Astrocyte (in vitro differentiated cells and primary cell): ENCODE data around the gene CRYGA. TPM values are rescaled to one million over a fixed set of nuclear protein-coding genes. Genes with fewer than 3 reads are reported as not detected.
"Not testable (repeated sequence)": the region's sequence is repeated elsewhere in the genome, so short reads cannot be mapped to it uniquely, and the experiment has no call there.

Source experiments
- DNase-seq: peaks from one replicate; pipeline ENCODE4 v3.0.0-alpha.2; 2010; ENCODE audit warnings: low read depth
- FAIRE-seq: peaks from 2 replicates; lab custom pipeline; 2011; peaks lifted over from hg19 to GRCh38; lab: Jason Lieb, UNC
- H2AFZ ChIP-seq: 2 replicates; pipeline ENCODE4 v1.6.0; 2012; ENCODE audit warnings: low read depth, low read length, inconsistent platforms
- H3K27ac ChIP-seq: 2 replicates; pipeline ENCODE4 v1.5.1; 2011; ENCODE audit warnings: low read depth, low read length, inconsistent platforms
- H3K27me3 ChIP-seq: 2 replicates; pipeline ENCODE4 v1.6.0; 2011; ENCODE audit warnings: low read length, inconsistent platforms; ENCODE audit not compliant: insufficient read depth
- H3K36me3 ChIP-seq: 2 replicates; pipeline ENCODE4 v1.5.1; 2011; ENCODE audit warnings: low read length, inconsistent platforms; ENCODE audit not compliant: insufficient read depth
- H3K4me1 ChIP-seq: 2 replicates; pipeline ENCODE4 v1.5.1; 2011; ENCODE audit warnings: low read length, inconsistent platforms; ENCODE audit not compliant: insufficient read depth
- H3K4me2 ChIP-seq: 2 replicates; pipeline ENCODE4 v1.6.0; 2012; ENCODE audit warnings: low read length, inconsistent platforms
- H3K4me3 ChIP-seq: 2 replicates; pipeline ENCODE4 v1.5.1; 2011; ENCODE audit warnings: low read depth, mild to moderate bottlenecking, low read length, inconsistent platforms; ENCODE audit not compliant: insufficient read depth
- H3K79me2 ChIP-seq: 2 replicates; pipeline ENCODE4 v1.6.0; 2012; ENCODE audit warnings: mild to moderate bottlenecking, low read length, inconsistent platforms; ENCODE audit not compliant: insufficient read depth
- H3K9ac ChIP-seq: 2 replicates; pipeline ENCODE4 v1.6.0; 2012; ENCODE audit warnings: mild to moderate bottlenecking, low read length, inconsistent platforms
- H3K9me3 ChIP-seq: 2 replicates; pipeline ENCODE4 v1.5.1; 2012; ENCODE audit warnings: low read depth, mild to moderate bottlenecking, low read length, inconsistent platforms; ENCODE audit not compliant: insufficient read depth
- H4K20me1 ChIP-seq: 2 replicates; pipeline ENCODE4 v1.6.0; 2012; ENCODE audit warnings: low read length, inconsistent platforms; ENCODE audit not compliant: insufficient read depth
- H3K27ac Mint-ChIP-seq: one replicate; pipeline ENCODE4 v1.8.0; 2021; ENCODE audit warnings: mild to moderate bottlenecking, mixed read lengths; ENCODE audit not compliant: unreplicated experiment
- H3K27me3 Mint-ChIP-seq: one replicate; pipeline ENCODE4 v1.8.0; 2021; ENCODE audit warnings: low read depth, mixed read lengths; ENCODE audit not compliant: unreplicated experiment
- H3K36me3 Mint-ChIP-seq: one replicate; pipeline ENCODE4 v1.8.0; 2021; ENCODE audit warnings: low read depth, mixed read lengths; ENCODE audit not compliant: unreplicated experiment
- H3K4me1 Mint-ChIP-seq: one replicate; pipeline ENCODE4 v1.8.0; 2021; ENCODE audit warnings: low read depth, mixed read lengths; ENCODE audit not compliant: unreplicated experiment
- H3K4me3 Mint-ChIP-seq: one replicate; pipeline ENCODE4 v1.8.0; 2021; ENCODE audit warnings: mild to moderate bottlenecking, moderate library complexity, mixed read lengths; ENCODE audit not compliant: unreplicated experiment
- H3K9me3 Mint-ChIP-seq: one replicate; pipeline ENCODE4 v1.8.0; 2021; ENCODE audit warnings: mild to moderate bottlenecking, mixed read lengths; ENCODE audit not compliant: unreplicated experiment
- EZH2 ChIP-seq: IDR thresholded peaks from 2 replicates; pipeline ENCODE4 v1.6.1; 2012; ENCODE audit warnings: mild to moderate bottlenecking, low read length, inconsistent platforms; ENCODE audit not compliant: insufficient read depth
- total RNA-seq: library from RNA; stranded (reverse); gene quantifications from 2 replicates; pipeline ENCODE4 v1.2.1, GENCODE V29; 2021
- TF ChIP-seq, protein P1 (sequence below): IDR thresholded peaks from 2 replicates; pipeline ENCODE4 v1.5.1; 2011; ENCODE audit warnings: low read depth, mild to moderate bottlenecking, inconsistent platforms, low read length, moderate library complexity; ENCODE audit not compliant: insufficient read depth

CRYGA gene
- total RNA-seq, 1 donor from 2014 or later, result not detected

DNA sequence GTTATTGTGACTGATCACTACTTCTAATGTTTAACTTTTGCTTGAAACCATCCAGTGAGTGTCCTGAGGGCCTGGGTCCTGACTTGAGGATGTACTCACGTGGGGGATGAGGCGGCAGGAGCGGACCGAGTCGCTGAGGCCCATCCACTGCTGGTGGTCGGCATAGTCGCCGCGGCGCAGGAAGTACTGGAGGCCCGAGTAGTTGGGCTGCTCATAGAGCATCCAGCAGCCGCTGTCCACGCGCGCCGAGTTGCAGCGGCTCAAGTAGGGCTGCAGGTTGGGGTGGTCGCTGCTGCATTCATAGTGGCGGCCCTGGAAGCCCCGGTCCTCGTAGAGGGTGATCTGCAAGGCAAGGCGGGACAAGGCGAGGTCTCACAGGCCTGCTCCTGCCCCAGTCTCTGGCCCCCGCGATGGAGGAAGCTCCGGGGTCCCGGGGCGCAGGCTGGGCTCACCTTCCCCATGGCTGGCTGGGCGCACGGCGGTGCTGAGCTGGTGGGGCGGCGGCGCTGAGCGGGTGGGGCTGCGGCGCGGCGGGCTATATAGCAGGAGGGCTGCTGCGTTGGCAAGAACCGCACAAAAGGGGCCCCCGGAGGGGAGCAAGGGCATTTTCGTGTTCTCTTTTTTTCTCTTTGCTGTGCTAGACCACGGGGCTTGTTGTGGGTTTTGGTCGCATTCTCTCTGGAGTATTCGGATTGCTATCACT lies 39.2 kb downstream of the CRYGA start, which contains the start of gene CRYGD:
Gene CRYGD (minus strand): TSS at position 512 of the 703 bp plus-strand sequence. CDS start 51 bp downstream, at position 461.
- H3K36me3 ChIP-seq, H3K27ac ChIP-seq, H3K79me2 ChIP-seq, H3K36me3 Mint-ChIP-seq, H4K20me1 ChIP-seq, FAIRE-seq, H3K27ac Mint-ChIP-seq, H3K9me3 ChIP-seq, H3K4me1 Mint-ChIP-seq, H3K9me3 Mint-ChIP-seq, DNase-seq, H3K27me3 ChIP-seq, H3K9ac ChIP-seq, H3K4me1 ChIP-seq: not testable (repeated sequence)
- TF ChIP-seq EZH2, result peak; percentile 50
- peak within 1 kb of the TSS; percentile 83 for H3K4me2 ChIP-seq
- peak within 1 kb of the TSS; percentile 52 for H3K4me3 ChIP-seq
- Mint-ChIP-seq H3K27me3 (peaks cover 12% of the 10 kb centered on the region), H3K4me3 (peak within 1 kb of the TSS; percentile 45)
- H2AFZ ChIP-seq, result peak within 1 kb of the TSS; percentile 73

GRCh38 chr2:208122248-208122647 lies 41.1 kb downstream of the CRYGA start:
- Mint-ChIP-seq H3K9me3 (peaks cover under 1% of the 10 kb centered on the region), H3K36me3 (no peaks in the 10 kb centered on the region), H3K27me3 (peaks cover 12% of the 10 kb centered on the region), H3K4me1 (no peaks in the 10 kb centered on the region), H3K27ac (no peak overlapping the region), H3K4me3 (no peak overlapping the region)
- H3K27me3 ChIP-seq, result peaks cover 10% of the 10 kb centered on the region
- no peaks in the 10 kb centered on the region for H3K79me2 ChIP-seq
- no peak for FAIRE-seq
- H3K4me2 ChIP-seq, result no peak overlapping the region
- no peak overlapping the region for H3K4me3 ChIP-seq
- H3K9me3 ChIP-seq, result no peaks in the 10 kb centered on the region
- H3K27ac ChIP-seq, result no peak overlapping the region
- no peak for TF ChIP-seq EZH2
- TF ChIP-seq, protein P1, sequence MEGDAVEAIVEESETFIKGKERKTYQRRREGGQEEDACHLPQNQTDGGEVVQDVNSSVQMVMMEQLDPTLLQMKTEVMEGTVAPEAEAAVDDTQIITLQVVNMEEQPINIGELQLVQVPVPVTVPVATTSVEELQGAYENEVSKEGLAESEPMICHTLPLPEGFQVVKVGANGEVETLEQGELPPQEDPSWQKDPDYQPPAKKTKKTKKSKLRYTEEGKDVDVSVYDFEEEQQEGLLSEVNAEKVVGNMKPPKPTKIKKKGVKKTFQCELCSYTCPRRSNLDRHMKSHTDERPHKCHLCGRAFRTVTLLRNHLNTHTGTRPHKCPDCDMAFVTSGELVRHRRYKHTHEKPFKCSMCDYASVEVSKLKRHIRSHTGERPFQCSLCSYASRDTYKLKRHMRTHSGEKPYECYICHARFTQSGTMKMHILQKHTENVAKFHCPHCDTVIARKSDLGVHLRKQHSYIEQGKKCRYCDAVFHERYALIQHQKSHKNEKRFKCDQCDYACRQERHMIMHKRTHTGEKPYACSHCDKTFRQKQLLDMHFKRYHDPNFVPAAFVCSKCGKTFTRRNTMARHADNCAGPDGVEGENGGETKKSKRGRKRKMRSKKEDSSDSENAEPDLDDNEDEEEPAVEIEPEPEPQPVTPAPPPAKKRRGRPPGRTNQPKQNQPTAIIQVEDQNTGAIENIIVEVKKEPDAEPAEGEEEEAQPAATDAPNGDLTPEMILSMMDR, result no peak
- no peak overlapping the region for H3K9ac ChIP-seq
- H4K20me1 ChIP-seq, result no peaks in the 10 kb centered on the region
- no peaks in the 10 kb centered on the region for H3K36me3 ChIP-seq
- no peak for DNase-seq
- no peak overlapping the region for H2AFZ ChIP-seq
- no peaks in the 10 kb centered on the region for H3K4me1 ChIP-seq

DNA sequence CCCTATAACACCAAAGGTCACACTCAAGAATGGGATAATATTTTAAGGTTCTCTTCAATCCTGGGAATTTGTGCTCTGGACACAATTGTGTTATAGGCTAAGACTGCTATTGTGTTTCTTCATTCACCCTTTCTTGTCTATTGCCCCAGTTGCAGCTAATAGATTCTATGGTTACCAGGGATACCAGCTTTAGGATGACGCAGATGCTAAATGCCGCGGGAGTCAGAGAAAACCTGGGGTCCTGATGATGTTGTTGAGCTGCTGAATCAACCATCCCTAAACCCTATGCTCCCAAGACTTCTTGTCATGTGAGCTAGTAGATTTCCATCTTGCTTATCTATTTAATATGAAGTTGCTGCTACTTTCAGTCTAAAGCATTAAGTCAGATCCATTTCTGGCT lies 44.5 kb downstream of the CRYGA start:
- DNase-seq, result no peak
- no peak overlapping the region for H3K27ac ChIP-seq

GRCh38 chr2:208117390-208117789 lies 46.0 kb downstream of the CRYGA start:
- not testable (repeated sequence) for H4K20me1 ChIP-seq, H3K4me1 ChIP-seq, H3K27ac Mint-ChIP-seq, FAIRE-seq, H3K9me3 Mint-ChIP-seq, H3K4me1 Mint-ChIP-seq, H3K4me2 ChIP-seq, DNase-seq, H3K36me3 ChIP-seq, H3K9me3 ChIP-seq, H3K27ac ChIP-seq, H3K4me3 Mint-ChIP-seq, H3K9ac ChIP-seq, H2AFZ ChIP-seq, H3K36me3 Mint-ChIP-seq, H3K4me3 ChIP-seq, H3K79me2 ChIP-seq
- peaks cover 13% of the 10 kb centered on the region for H3K27me3 ChIP-seq
- peaks cover 12% of the 10 kb centered on the region for H3K27me3 Mint-ChIP-seq

More for the DNA sequence above, 44.5 kb downstream of the CRYGA start:
- Histone ChIP-seq H3K9me3 (no peaks in the 10 kb centered on the region), H3K79me2 (no peaks in the 10 kb centered on the region), H3K36me3 (no peaks in the 10 kb centered on the region), H4K20me1 (no peaks in the 10 kb centered on the region), H3K27me3 (no peaks in the 10 kb centered on the region), H3K4me2 (no peak overlapping the region), H3K4me1 (no peaks in the 10 kb centered on the region), H3K4me3 (no peak overlapping the region), H3K9ac (no peak overlapping the region), H2AFZ (no peak overlapping the region)
- Mint-ChIP-seq H3K27me3 (peaks cover 1% of the 10 kb centered on the region), H3K27ac (no peak overlapping the region), H3K4me3 (no peak overlapping the region), H3K36me3 (no peaks in the 10 kb centered on the region), H3K9me3 (peaks cover 3% of the 10 kb centered on the region), H3K4me1 (no peaks in the 10 kb centered on the region)
- FAIRE-seq, result no peak
- TF ChIP-seq EZH2, result no peak
